GM18520 (cell line): ENCODE results near the gene NKX2-1.

Source experiments
- ATAC-seq: cut with Tn5 transposase; IDR thresholded peaks from one replicate; pipeline ENCODE4 v1.9.1; 2021; ENCODE audit not compliant: unreplicated experiment

The NKX2-1 gene

GRCh38 chr14:36518031-36518585, 1.9 kb downstream of the NKX2-1 start:
- no peak for ATAC-seq

- ATAC-seq = no peak
Observed at GRCh38 chr14:36517242-36518030, 2.6 kb downstream of the NKX2-1 start.

GRCh38 chr14:36516719-36517241, 3.3 kb downstream of the NKX2-1 start:
- ATAC-seq = no peak

- ATAC-seq = no peak
Observed at GRCh38 chr14:36515896-36516718, 3.9 kb downstream of the NKX2-1 start.

- no peak for ATAC-seq
Observed at GRCh38 chr14:36515105-36515593, 4.9 kb downstream of the NKX2-1 start.

GRCh38 chr14:36514278-36515104, 5.5 kb downstream of the NKX2-1 start:
- ATAC-seq = no peak

GRCh38 chr14:36513451-36514277, 6.4 kb downstream of the NKX2-1 start:
- no peak for ATAC-seq

GRCh38 chr14:36513012-36513420, 7.0 kb downstream of the NKX2-1 start:
- no peak for ATAC-seq

- no peak for ATAC-seq
Observed at GRCh38 chr14:36512585-36513003, 7.4 kb downstream of the NKX2-1 start.

GRCh38 chr14:36511981-36512584, 7.9 kb downstream of the NKX2-1 start:
- no peak for ATAC-seq

- ATAC-seq = no peak
Observed at GRCh38 chr14:36510874-36511273, 9.2 kb downstream of the NKX2-1 start.

GRCh38 chr14:36510078-36510799, 9.8 kb downstream of the NKX2-1 start:
- ATAC-seq = no peak

- no peak for ATAC-seq
Observed at GRCh38 chr14:36509069-36509917, 10.7 kb downstream of the NKX2-1 start.

- ATAC-seq = no peak
Observed at GRCh38 chr14:36508418-36509068, 11.5 kb downstream of the NKX2-1 start.

GRCh38 chr14:36507847-36508417, 12.1 kb downstream of the NKX2-1 start:
- ATAC-seq = no peak

- ATAC-seq = no peak
Observed at GRCh38 chr14:36506732-36507614, 13.1 kb downstream of the NKX2-1 start.
